MCF 10A (cell line): ENCODE measurements around the gene EDNRB. TPM values are rescaled to one million over a fixed set of nuclear protein-coding genes. Genes with fewer than 3 reads are reported as not detected.
"Not testable (repeated sequence)": the region's sequence is repeated elsewhere in the genome, so short reads cannot be mapped to it uniquely, and the experiment has no call there.

ENCODE experiments used
- BruUV-seq: library from RNA; stranded (reverse); fragments of 400-500 nt; replicated peaks from 2 replicates; lab custom pipeline; 2021; lab: Mats Ljungman, UMichigan
- CTCF ChIA-PET: fragments of 300-600 bp; sonication (Branson Sonifier 250); formaldehyde crosslinking; extraction: SDS; loops from one replicate; lab custom pipeline; 2021; ENCODE audit warnings: antibody characterized with exemption, inconsistent platforms; lab: Yijun Ruan, JAX
- POLR2A ChIA-PET: fragments of 300-600, 350-650 bp; sonication (Branson Sonifier 250); formaldehyde crosslinking; extraction: SDS; loops from one replicate; lab custom pipeline; 2020; ENCODE audit warnings: antibody characterized with exemption, inconsistent platforms; lab: Yijun Ruan, JAX
- DNase-seq: peaks from one replicate; pipeline ENCODE4 v3.0.0-alpha.2; 2018; ENCODE audit not compliant: unreplicated experiment
- H3K27ac Mint-ChIP-seq: one replicate; pipeline ENCODE4 v1.8.0; 2022; ENCODE audit warnings: mild to moderate bottlenecking, low read depth, mixed read lengths; ENCODE audit not compliant: unreplicated experiment
- H3K27me3 Mint-ChIP-seq: one replicate; pipeline ENCODE4 v1.8.0; 2022; ENCODE audit warnings: mixed read lengths; ENCODE audit not compliant: insufficient read depth, unreplicated experiment
- H3K36me3 Mint-ChIP-seq: one replicate; pipeline ENCODE4 v1.8.0; 2022; ENCODE audit warnings: mild to moderate bottlenecking, moderate library complexity, mixed read lengths; ENCODE audit not compliant: insufficient read depth, unreplicated experiment
- H3K4me1 Mint-ChIP-seq: one replicate; pipeline ENCODE4 v1.8.0; 2022; ENCODE audit warnings: mixed read lengths; ENCODE audit not compliant: insufficient read depth, unreplicated experiment
- H3K4me3 Mint-ChIP-seq: one replicate; pipeline ENCODE4 v1.8.0; 2022; ENCODE audit warnings: mild to moderate bottlenecking, moderate library complexity, mixed read lengths; ENCODE audit not compliant: unreplicated experiment
- H3K9me3 Mint-ChIP-seq: one replicate; pipeline ENCODE4 v1.8.0; 2022; ENCODE audit warnings: mixed read lengths; ENCODE audit not compliant: unreplicated experiment
- CTCF ChIP-seq: fragments of 200-600 bp; IDR thresholded peaks from one replicate; pipeline ENCODE4 v1.8.0; 2022; ENCODE audit warnings: antibody characterized with exemption, mild to moderate bottlenecking; ENCODE audit not compliant: unreplicated experiment
- intact Hi-C: fragments of 100-400 bp; cut with micrococcal nuclease; formaldehyde crosslinking; loops from 2 replicates; pipeline ENCODE4 v1.14.1; 2022
- total RNA-seq: library from RNA; stranded (reverse); gene quantifications from 2 replicates; pipeline ENCODE4 v1.2.3, GENCODE V29; 2022

The EDNRB gene
- total RNA-seq, 1 experiment from 2014 or later, result not detected

- DNase-seq, result no peak
- Mint-ChIP-seq H3K4me3 (no peak overlapping the region), H3K4me1 (no peaks in the 10 kb centered on the region), H3K27ac (no peak overlapping the region), H3K36me3 (no peaks in the 10 kb centered on the region), H3K27me3 (no peaks in the 10 kb centered on the region), H3K9me3 (peaks cover 7% of the 10 kb centered on the region)
- intact Hi-C loops, result no loop called here
- TF ChIP-seq CTCF, result no peak
- no TSS peak for BruUV-seq
- ChIA-PET POLR2A (no interaction called here), CTCF (no interaction called here)
Measured at GRCh38 chr13:77853703-77854102, 64.9 kb downstream of the EDNRB start.

- not testable (repeated sequence) for BruUV-seq, H3K27ac Mint-ChIP-seq, H3K9me3 Mint-ChIP-seq
Measured at GRCh38 chr13:77848050-77848449, 70.6 kb downstream of the EDNRB start.

GRCh38 chr13:77846173-77846572, 72.5 kb downstream of the EDNRB start:
- ChIA-PET POLR2A (interaction anchor here (0.6 to 1.3 kb wide), 4 partner anchors 13 to 47 kb away, joined by 3 to 6 read pairs (median 3); no protein-coding TSS in a partner anchor), CTCF (no interaction called here)
- no peaks in the 10 kb centered on the region for H3K27me3 Mint-ChIP-seq
- intact Hi-C loops, result no loop called here
- no peak overlapping the region for H3K27ac Mint-ChIP-seq
- H3K4me3 Mint-ChIP-seq, result no peak overlapping the region
- no peaks in the 10 kb centered on the region for H3K36me3 Mint-ChIP-seq
- no peak for TF ChIP-seq CTCF
- no peaks in the 10 kb centered on the region for H3K9me3 Mint-ChIP-seq
- no peaks in the 10 kb centered on the region for H3K4me1 Mint-ChIP-seq
- no peak for DNase-seq
- no TSS peak for BruUV-seq

More at GRCh38 chr13:77848050-77848449, 70.6 kb downstream of the EDNRB start:
- POLR2A ChIA-PET, H3K36me3 Mint-ChIP-seq, H3K27me3 Mint-ChIP-seq, H3K4me3 Mint-ChIP-seq, intact Hi-C loops, DNase-seq, CTCF ChIA-PET, H3K4me1 Mint-ChIP-seq: not testable (repeated sequence)

Other genes starting within 250 kb of the EDNRB start
- gene SLAIN1, start 221.1 kb downstream of the EDNRB start, total RNA-seq, result not detected in 2 replicates